Spleen (tissue), 11 donors: ENCODE results near the gene NCS1. TPM values are rescaled to one million over a fixed set of nuclear protein-coding genes. Genes with fewer than 3 reads are reported as not detected.

ENCODE experiments used
- DNase-seq: peaks from one replicate; pipeline ENCODE4 v3.0.0-alpha.2; 2020
- H3K27ac ChIP-seq, 8 donors: fragments of 200-600 bp; sonication (generic) in 7 of 8; 1 replicate in 4 of 8; 2 replicates in 4 of 8; pipeline versions ENCODE4 v1.5.0 to v1.8.0; 2016 to 2021; ENCODE audit warnings: inconsistent platforms in 4 of 8, mild to moderate bottlenecking in 4 of 8, moderate library complexity in 1 of 8
- H3K27me3 ChIP-seq, 7 donors: fragments of 200-600 bp; sonication (generic) in 6 of 7; replicated peaks in 1 of 7; 1 replicate in 4 of 7; 2 replicates in 3 of 7; pipeline versions ENCODE4 v1.5.0 to v1.8.0; 2016 to 2021; ENCODE audit warnings: inconsistent platforms in 3 of 7, mild to moderate bottlenecking in 1 of 7
- H3K36me3 ChIP-seq, 6 donors: fragments of 200-600 bp; sonication (generic) in 5 of 6; 1 replicate in 4 of 6; 2 replicates in 2 of 6; pipeline versions ENCODE4 v1.5.0 to v1.8.0; 2016 to 2021; ENCODE audit warnings: inconsistent platforms in 2 of 6
- H3K4me1 ChIP-seq, 6 donors: fragments of 200-600 bp; sonication (generic) in 5 of 6; 1 replicate in 3 of 6; 2 replicates in 3 of 6; pipeline versions ENCODE4 v1.5.0 to v1.8.0; 2016 to 2021; ENCODE audit warnings: inconsistent platforms in 3 of 6
- H3K4me3 ChIP-seq, 8 donors: fragments of 200-600 bp; sonication (generic) in 7 of 8; 1 replicate in 4 of 8; 2 replicates in 4 of 8; pipeline versions ENCODE4 v1.5.0 to v1.8.0; 2016 to 2021; ENCODE audit warnings: inconsistent platforms in 4 of 8, mild to moderate bottlenecking in 4 of 8, moderate library complexity in 2 of 8
- H3K9me3 ChIP-seq, 8 donors: fragments of 200-600 bp; sonication (generic) in 7 of 8; 1 replicate in 4 of 8; 2 replicates in 4 of 8; pipeline versions ENCODE4 v1.5.0 to v1.8.0; 2016 to 2021; ENCODE audit warnings: inconsistent platforms in 4 of 8
- CTCF ChIP-seq, 11 experiments: fragments of 200-600 bp in 7 of 11; fragments of 450-650 bp in 4 of 11; sonication (generic) in 4 of 11; IDR thresholded peaks in 8 of 11; conservative IDR thresholded peaks in 3 of 11; 1 replicate in 7 of 11; 2 replicates in 4 of 11; pipeline versions ENCODE4 v1.4.0 to v1.8.0; 2016 to 2021; ENCODE audit warnings: antibody characterized with exemption in 11 of 11, inconsistent platforms in 4 of 11, mild to moderate bottlenecking in 1 of 11
- POLR2A ChIP-seq, 3 donors: fragments of 450-650 bp; IDR thresholded peaks; one replicate each; pipeline ENCODE4 v1.5.1; 2017; ENCODE audit warnings: antibody characterized with exemption in 3 of 3, mild to moderate bottlenecking in 1 of 3
- POLR2AphosphoS5 ChIP-seq, 3 donors: sonication (generic); formaldehyde crosslinking; IDR thresholded peaks; one replicate each; pipeline ENCODE4 v1.5.1; 2017; ENCODE audit warnings: antibody characterized with exemption in 3 of 3
- WGBS, 5 donors: extraction: QIAGEN DNeasy Blood & Tissue Kit in 3 of 5; methylation state at CpG; one replicate each; pipeline versions ENCODE4 v1.1.5 to v1.1.7; 2013 to 2018; 5-methylcytosine and 5-hydroxymethylcytosine counted together
- intact Hi-C: fragments of 100-400 bp; cut with DNase I; formaldehyde crosslinking; loops from one replicate; pipeline ENCODE4 v1.15.0; 2023; ENCODE audit warnings: low total_unique reads
- polyA plus RNA-seq, 3 donors: library from polyadenylated mRNA; stranded (reverse); fragments of 200-250 nt; gene quantifications; one replicate each; pipeline ENCODE4 v1.2.1, GENCODE V29; 2013
- total RNA-seq, 7 donors: library from RNA; depleted of rRNA in 3 of 7; stranded (reverse); fragments of >200 nt in 3 of 7; fragmentation: NEBNext Ultra II Directional in 4 of 7; extraction: Animal tissue kit (Norgen Biotek cat#: 25700) in 4 of 7; gene quantifications; one replicate each; pipeline versions ENCODE4 v1.1.0 to v1.2.1, GENCODE V29; 2016 to 2021
- donor health status: healthy with polysubstance abuse.
- donor health status: DM: no; HTN: no; CAD: no; lungs with moderate emphysema.
- donor health status: DM: no; HTN: no; CAD: no.
- donor health status: Bipolar disorder and iron deficiency.
- donor health status: healthy.
- donor health status: DM: no; HTN: no; CAD: no.
- donor health status: DM: yes; HTN: yes; CAD: no.

Gene NCS1
- total and polyA plus RNA-seq, 10 donors, result 0.46 to 2.5 (median 1.3) TPM

- Histone ChIP-seq H3K4me1 (no peaks in the 10 kb centered on the region), H3K27me3 (peaks cover 0 to under 1% (median 0%) of the 10 kb centered on the region in 7 donors), H3K27ac (no peak overlapping the region), H3K9me3 (peaks cover 0 to 21% (median 18%) of the 10 kb centered on the region in 8 donors), H3K4me3 (no peak overlapping the region), H3K36me3 (no peaks in the 10 kb centered on the region)
- WGBS, 5 donors, result 79 to 96% (median 95%) methylated on average over 3 of the region's 3 CpGs
- no peak for TF ChIP-seq POLR2A (IDR thresholded peaks at IDR 0.05)
- TF ChIP-seq POLR2AphosphoS5 (IDR thresholded peaks at IDR 0.05), result no peak
- no peak for TF ChIP-seq CTCF (IDR thresholded peaks at IDR 0.05 in 8 of 11, conservative IDR thresholded peaks at IDR 0.05 in 3 of 11)
- intact Hi-C loops, result no loop called here
- no peak for DNase-seq
These were observed 55.6 kb downstream of the NCS1 start for GRCh38 chr9:130227833-130228232.

GRCh38 chr9:130229759-130230158 is 57.6 kb downstream of the NCS1 start:
- intact Hi-C loops, result no loop called here
- 64 to 97% (median 79%) methylated on average over 3 of the region's 3 CpGs for WGBS, 5 donors
- Histone ChIP-seq H3K27ac (no peak overlapping the region), H3K4me3 (no peak overlapping the region), H3K4me1 (no peaks in the 10 kb centered on the region), H3K9me3 (peaks cover 0 to 21% (median 18%) of the 10 kb centered on the region in 8 donors), H3K27me3 (peaks cover 0 to 4% (median 0%) of the 10 kb centered on the region in 7 donors), H3K36me3 (no peaks in the 10 kb centered on the region)
- DNase-seq, result no peak
- TF ChIP-seq CTCF (IDR thresholded peaks at IDR 0.05 in 8 of 11, conservative IDR thresholded peaks at IDR 0.05 in 3 of 11) (no peak), POLR2AphosphoS5 (IDR thresholded peaks at IDR 0.05) (no peak), POLR2A (IDR thresholded peaks at IDR 0.05) (no peak)

GRCh38 chr9:130230631-130231030 is 58.4 kb downstream of the NCS1 start:
- Histone ChIP-seq H3K27me3 (peaks cover 0 to 12% (median 0%) of the 10 kb centered on the region in 7 donors), H3K4me1 (peaks cover 0 to 2% (median under 1%) of the 10 kb centered on the region in 6 donors), H3K36me3 (no peaks in the 10 kb centered on the region), H3K4me3 (no peak overlapping the region), H3K9me3 (peaks cover 0 to 21% (median 18%) of the 10 kb centered on the region in 8 donors), H3K27ac (no peak overlapping the region)
- DNase-seq, result no peak
- intact Hi-C loops, result no loop called here
- no peak for TF ChIP-seq POLR2AphosphoS5 (IDR thresholded peaks at IDR 0.05)
- no peak for TF ChIP-seq POLR2A (IDR thresholded peaks at IDR 0.05)
- no peak for TF ChIP-seq CTCF (IDR thresholded peaks at IDR 0.05 in 8 of 11, conservative IDR thresholded peaks at IDR 0.05 in 3 of 11)
- 43 to 57% (median 52%) methylated on average over 1 of the region's 1 CpG for WGBS, 5 donors

GRCh38 chr9:130232899-130233586 is 60.8 kb downstream of the NCS1 start:
- Histone ChIP-seq H3K27me3 (peaks cover 0 to 19% (median 0%) of the 10 kb centered on the region in 7 donors), H3K36me3 (no peaks in the 10 kb centered on the region), H3K27ac (no peak overlapping the region), H3K4me1 (peaks cover 5 to 11% (median 9%) of the 10 kb centered on the region in 6 donors), H3K9me3 (peaks cover 0 to 7% (median 6%) of the 10 kb centered on the region in 8 donors), H3K4me3 (no peak overlapping the region)
- 74 to 89% (median 81%) methylated on average over 27 of the region's 27 CpGs for WGBS, 5 donors
- TF ChIP-seq POLR2A (IDR thresholded peaks at IDR 0.05) (no peak), POLR2AphosphoS5 (IDR thresholded peaks at IDR 0.05) (no peak), CTCF (IDR thresholded peaks at IDR 0.05 in 8 of 11, conservative IDR thresholded peaks at IDR 0.05 in 3 of 11) (no peak)
- intact Hi-C loops, result no loop called here
- peak; percentile 67 for DNase-seq
